NCI-H2196 treated with DMSO at 0.1 percent for 48 hours (cell line): ENCODE results near the gene TMEM181.
"Not testable (repeated sequence)": the region's sequence is repeated elsewhere in the genome, so short reads cannot be mapped to it uniquely, and the experiment has no call there.

ENCODE experiments used
- DNase-seq: peaks from one replicate; lab custom pipeline; 2025; ENCODE audit not compliant: unreplicated experiment; lab: John Stamatoyannopoulos, UW

Gene TMEM181

GRCh38 chr6:158559895-158560835 lies at the start of gene TMEM181:
Gene TMEM181 (plus strand): TSS chr6:158560091. CDS start chr6:158560225, 134 bp downstream.
- DNase-seq = no peak

- DNase-seq = no peak
Observed at GRCh38 chr6:158512809-158513208, 47.1 kb upstream of the TMEM181 start.

GRCh38 chr6:158514176-158514575 lies 45.7 kb upstream of the TMEM181 start:
- no peak for DNase-seq

- no peak for DNase-seq
Observed at GRCh38 chr6:158514991-158515390, 44.9 kb upstream of the TMEM181 start.

GRCh38 chr6:158516098-158516497 lies 43.8 kb upstream of the TMEM181 start:
- DNase-seq = no peak

GRCh38 chr6:158517038-158517437 lies 42.9 kb upstream of the TMEM181 start:
- DNase-seq = no peak

GRCh38 chr6:158517581-158517980 lies 42.3 kb upstream of the TMEM181 start:
- DNase-seq = no peak

- DNase-seq = peak; percentile 20
Observed at GRCh38 chr6:158518191-158519127, 41.4 kb upstream of the TMEM181 start.

GRCh38 chr6:158519300-158519699 lies 40.6 kb upstream of the TMEM181 start:
- DNase-seq = no peak

GRCh38 chr6:158519761-158520160 lies 40.1 kb upstream of the TMEM181 start:
- DNase-seq = no peak

- DNase-seq = not testable (repeated sequence)
Observed at GRCh38 chr6:158520975-158521374, 38.9 kb upstream of the TMEM181 start.

- DNase-seq = no peak
Observed at GRCh38 chr6:158521759-158522158, 38.1 kb upstream of the TMEM181 start.

- no peak for DNase-seq
Observed at GRCh38 chr6:158522616-158523015, 37.3 kb upstream of the TMEM181 start.

- no peak for DNase-seq
Observed at GRCh38 chr6:158524311-158524710, 35.6 kb upstream of the TMEM181 start.

GRCh38 chr6:158527858-158528257 lies 32.0 kb upstream of the TMEM181 start:
- DNase-seq = not testable (repeated sequence)

- no peak for DNase-seq
Observed at GRCh38 chr6:158528826-158529225, 31.1 kb upstream of the TMEM181 start.

GRCh38 chr6:158529629-158530028 lies 30.3 kb upstream of the TMEM181 start:
- no peak for DNase-seq

- no peak for DNase-seq
Observed at GRCh38 chr6:158531566-158531965, 28.3 kb upstream of the TMEM181 start.

- DNase-seq = no peak
Observed at GRCh38 chr6:158531970-158532369, 27.9 kb upstream of the TMEM181 start.

GRCh38 chr6:158536084-158536890 lies 23.6 kb upstream of the TMEM181 start:
- peak; percentile 20 for DNase-seq
